Mammary epithelial cell (primary cell): ENCODE measurements around the gene DAGLA.

ENCODE experiments used
- CTCF ChIP-seq, 2 donors: IDR thresholded peaks in 1 of 2; conservative IDR thresholded peaks in 1 of 2; 2 replicates each; pipeline ENCODE4 v1.5.1; 2011 to 2012; ENCODE audit warnings: inconsistent platforms in 2 of 2, low read length in 2 of 2, mild to moderate bottlenecking in 2 of 2, control low read depth in 1 of 2, low read depth in 1 of 2; ENCODE audit not compliant: insufficient read depth in 1 of 2; ENCODE audit errors: extremely low read depth in 1 of 2
- EZH2 ChIP-seq: IDR thresholded peaks from 2 replicates; pipeline ENCODE4 v1.6.1; 2012; ENCODE audit warnings: low read length, inconsistent platforms, borderline replicate concordance

- no peak for TF ChIP-seq CTCF (conservative IDR thresholded peaks at IDR 0.05 in 1 of 2, IDR thresholded peaks at IDR 0.05 in 1 of 2; ENCODE audit: extremely low read depth in 1 of 2, insufficient read depth in 1 of 2, low read depth in 1 of 2, low read length in 2 of 2)
- TF ChIP-seq EZH2: no peak
These were observed 4.9 kb downstream of the DAGLA start for GRCh38 chr11:61684870-61685616.
